B cell (primary cell): ENCODE measurements around the gene CFAP77. TPM values are rescaled to one million over a fixed set of nuclear protein-coding genes. Genes with fewer than 3 reads are reported as not detected.

Source experiments
- ATAC-seq: fragments of 200-7000 bp; cut with Tn5 transposase; one replicate; pipeline ENCODE4 v1.10.0; 2021; ENCODE audit warnings: low read depth, mild to moderate bottlenecking, moderate number of reproducible peaks, moderate library complexity
- CTCF ChIA-PET: fragments of 350-600 bp; sonication (Branson Sonifier 250); formaldehyde crosslinking; loops from one replicate; lab custom pipeline; 2021; ENCODE audit warnings: antibody characterized with exemption, inconsistent platforms; lab: Charles Lee
- POLR2A ChIA-PET: fragments of 350-600 bp; sonication (Branson Sonifier 250); formaldehyde crosslinking; loops from one replicate; lab custom pipeline; 2021; ENCODE audit warnings: antibody characterized with exemption; lab: Charles Lee
- DNase-seq: peaks from one replicate; pipeline ENCODE4 v3.0.0; 2013
- H2AFZ ChIP-seq: 2 replicates; pipeline ENCODE4 v1.6.1; 2012; ENCODE audit warnings: mild to moderate bottlenecking, low read depth, low read length; ENCODE audit not compliant: insufficient read depth, poor library complexity, severe bottlenecking
- H3K27ac ChIP-seq, 2 donors: 1 replicate in 1 of 2; 2 replicates in 1 of 2; pipeline ENCODE4 v1.5.1; 2012 to 2013; ENCODE audit warnings: low read length in 2 of 2, mild to moderate bottlenecking in 2 of 2, moderate library complexity in 1 of 2
- H3K27me3 ChIP-seq, 4 experiments: fragments of 200-600 bp in 1 of 4; sonication (generic) in 1 of 4; replicated peaks in 1 of 4; 1 replicate in 2 of 4; 2 replicates in 2 of 4; pipeline versions ENCODE4 v1.6.1 to v1.7.0; 2013 to 2016; ENCODE audit warnings: low read length in 3 of 4, mild to moderate bottlenecking in 2 of 4, mixed read lengths in 1 of 4, moderate library complexity in 1 of 4; ENCODE audit not compliant: insufficient read depth in 4 of 4, control insufficient read depth in 3 of 4; ENCODE audit errors: control extremely low read depth in 1 of 4
- H3K36me3 ChIP-seq, 2 experiments: replicated peaks in 1 of 2; 1 replicate in 1 of 2; 2 replicates in 1 of 2; pipeline versions ENCODE4 v1.6.1 to v1.7.1; 2013; ENCODE audit warnings: low read length in 1 of 2; ENCODE audit not compliant: insufficient read depth in 2 of 2, control insufficient read depth in 1 of 2; ENCODE audit errors: control extremely low read depth in 1 of 2, extremely low read depth in 1 of 2
- H3K4me1 ChIP-seq, 2 donors: fragments of 200-600 bp in 1 of 2; sonication (generic) in 1 of 2; 1 replicate in 1 of 2; 2 replicates in 1 of 2; pipeline versions ENCODE4 v1.5.1 to v1.6.1; 2013 to 2017; ENCODE audit warnings: low read length in 2 of 2; ENCODE audit not compliant: control insufficient read depth in 2 of 2, insufficient read depth in 2 of 2
- H3K4me2 ChIP-seq: replicated peaks from 2 replicates; pipeline ENCODE3; 2012; ENCODE audit warnings: mild to moderate bottlenecking, low read depth, low read length; ENCODE audit not compliant: poor library complexity, severe bottlenecking
- H3K4me3 ChIP-seq, 5 experiments: fragments of 200-600 bp in 1 of 5; sonication (generic) in 1 of 5; 1 replicate in 3 of 5; 2 replicates in 2 of 5; pipeline versions ENCODE4 v1.5.1 to v1.7.0; 2011 to 2016; ENCODE audit warnings: low read length in 4 of 5, mild to moderate bottlenecking in 4 of 5, low read depth in 2 of 5, control low read depth in 1 of 5, moderate library complexity in 1 of 5; ENCODE audit not compliant: insufficient read depth in 1 of 5; ENCODE audit errors: control extremely low read depth in 1 of 5, extremely low read depth in 1 of 5
- H3K79me2 ChIP-seq: fragments of 200-600 bp; sonication (generic); one replicate; pipeline ENCODE4 v1.6.0; 2016; ENCODE audit warnings: low read length; ENCODE audit not compliant: control insufficient read depth, insufficient read depth
- H3K9ac ChIP-seq: fragments of 200-600 bp; sonication (generic); 2 replicates; pipeline ENCODE4 v1.6.1; 2017; ENCODE audit warnings: mild to moderate bottlenecking, low read length, moderate library complexity
- H3K9me3 ChIP-seq, 3 donors: one replicate each; pipeline versions ENCODE4 v1.6.1 to v1.7.1; 2013; ENCODE audit warnings: low read length in 2 of 3; ENCODE audit not compliant: control insufficient read depth in 2 of 3, insufficient read depth in 1 of 3; ENCODE audit errors: control extremely low read depth in 1 of 3
- H4K20me1 ChIP-seq: 2 replicates; pipeline ENCODE4 v1.6.0; 2012; ENCODE audit warnings: mild to moderate bottlenecking, low read length; ENCODE audit not compliant: insufficient read depth, control insufficient read depth, poor library complexity, severe bottlenecking
- H3K27ac Mint-ChIP-seq: one replicate; pipeline ENCODE4 v1.8.0; 2021; ENCODE audit warnings: mixed read lengths
- H3K27me3 Mint-ChIP-seq: one replicate; pipeline ENCODE4 v1.8.0; 2021; ENCODE audit warnings: mixed read lengths
- H3K4me1 Mint-ChIP-seq: one replicate; pipeline ENCODE4 v1.8.0; 2021; ENCODE audit warnings: mixed read lengths
- H3K4me3 Mint-ChIP-seq: one replicate; pipeline ENCODE4 v1.8.0; 2021; ENCODE audit warnings: mixed read lengths
- H3K9me3 Mint-ChIP-seq: one replicate; pipeline ENCODE4 v1.8.0; 2022; ENCODE audit warnings: mixed read lengths; ENCODE audit not compliant: insufficient read depth
- EZH2 ChIP-seq: IDR thresholded peaks from 2 replicates; pipeline ENCODE4 v1.6.1; 2012; ENCODE audit warnings: borderline replicate concordance, low read depth, mild to moderate bottlenecking, moderate library complexity, low read length; ENCODE audit not compliant: insufficient read depth, poor library complexity, severe bottlenecking
- WGBS: methylation state at CpG from one replicate; pipeline ENCODE4 v1.1.5; 2013; ENCODE audit warnings: missing lambda C conversion rate; ENCODE audit not compliant: insufficient coverage; 5-methylcytosine and 5-hydroxymethylcytosine counted together
- intact Hi-C: fragments of 100-400 bp; cut with micrococcal nuclease; formaldehyde crosslinking; loops from one replicate; pipeline ENCODE4 v1.10.0; 2022
- polyA plus RNA-seq: library from polyadenylated mRNA; depleted of rRNA; stranded (reverse); fragments of >200 nt; gene quantifications from 2 replicates; pipeline ENCODE4 v1.2.3, GENCODE V29; 2012
- total RNA-seq, 2 donors: library from RNA; stranded (reverse); fragments of 120-200 nt in 1 of 2; gene quantifications; 1 replicate in 1 of 2; 2 replicates in 1 of 2; pipeline versions ENCODE4 v1.2.3 to v1.2.4, GENCODE V29; 2013 to 2022
- TF ChIP-seq, protein P1 (sequence below): fragments of 200-600 bp; IDR thresholded peaks from one replicate; pipeline ENCODE4 v1.8.0; 2022; ENCODE audit warnings: antibody characterized with exemption, mild to moderate bottlenecking

Gene CFAP77
- total and polyA plus RNA-seq, 2 donors (not counting 1 experiment from before 2014, with no cell fraction given), result not detected

GRCh38 chr9:132571806-132572600 lies 162.0 kb downstream of the CFAP77 start:
- Histone ChIP-seq H3K27ac (no peak overlapping the region), H3K36me3 (no peaks in the 10 kb centered on the region), H4K20me1 (no peaks in the 10 kb centered on the region), H3K9me3 (peaks cover 0 to 11% (median 0%) of the 10 kb centered on the region in 3 donors), H2AFZ (no peak overlapping the region), H3K79me2 (no peaks in the 10 kb centered on the region), H3K9ac (no peak overlapping the region), H3K4me3 (no peak overlapping the region), H3K4me1 (no peaks in the 10 kb centered on the region), H3K4me2 (no peak overlapping the region), H3K27me3 (peaks cover 0 to 31% (median 12%) of the 10 kb centered on the region in 4 experiments)
- Mint-ChIP-seq H3K27ac (no peak overlapping the region), H3K4me1 (no peaks in the 10 kb centered on the region), H3K4me3 (no peak overlapping the region), H3K9me3 (no peaks in the 10 kb centered on the region), H3K27me3 (peaks cover 50% of the 10 kb centered on the region)
- ATAC-seq, result no peak
- intact Hi-C loops, result no loop called here
- DNase-seq, result no peak
- WGBS, result 97% methylated on average over 6 of the region's 15 CpGs
- ChIA-PET POLR2A (no interaction called here), CTCF (interaction anchor here (0.6 kb wide), 1 partner anchor 66 kb away, joined by 3 read pairs; no protein-coding TSS in a partner anchor)
- TF ChIP-seq, protein P1, sequence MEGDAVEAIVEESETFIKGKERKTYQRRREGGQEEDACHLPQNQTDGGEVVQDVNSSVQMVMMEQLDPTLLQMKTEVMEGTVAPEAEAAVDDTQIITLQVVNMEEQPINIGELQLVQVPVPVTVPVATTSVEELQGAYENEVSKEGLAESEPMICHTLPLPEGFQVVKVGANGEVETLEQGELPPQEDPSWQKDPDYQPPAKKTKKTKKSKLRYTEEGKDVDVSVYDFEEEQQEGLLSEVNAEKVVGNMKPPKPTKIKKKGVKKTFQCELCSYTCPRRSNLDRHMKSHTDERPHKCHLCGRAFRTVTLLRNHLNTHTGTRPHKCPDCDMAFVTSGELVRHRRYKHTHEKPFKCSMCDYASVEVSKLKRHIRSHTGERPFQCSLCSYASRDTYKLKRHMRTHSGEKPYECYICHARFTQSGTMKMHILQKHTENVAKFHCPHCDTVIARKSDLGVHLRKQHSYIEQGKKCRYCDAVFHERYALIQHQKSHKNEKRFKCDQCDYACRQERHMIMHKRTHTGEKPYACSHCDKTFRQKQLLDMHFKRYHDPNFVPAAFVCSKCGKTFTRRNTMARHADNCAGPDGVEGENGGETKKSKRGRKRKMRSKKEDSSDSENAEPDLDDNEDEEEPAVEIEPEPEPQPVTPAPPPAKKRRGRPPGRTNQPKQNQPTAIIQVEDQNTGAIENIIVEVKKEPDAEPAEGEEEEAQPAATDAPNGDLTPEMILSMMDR, result no peak
- TF ChIP-seq EZH2, result no peak

- H3K27ac Mint-ChIP-seq, result no peak overlapping the region
- no peaks in the 10 kb centered on the region for H3K36me3 ChIP-seq
- intact Hi-C loops, result no loop called here
- no peak overlapping the region for H2AFZ ChIP-seq
- H3K27ac ChIP-seq, result no peak overlapping the region
- no peaks in the 10 kb centered on the region for H3K4me1 ChIP-seq
- CTCF ChIA-PET, result interaction anchor here (0.6 kb wide), 1 partner anchor 291 kb away, joined by 4 read pairs; no protein-coding TSS in a partner anchor
- peaks cover 0 to 11% (median 0%) of the 10 kb centered on the region in 3 donors for H3K9me3 ChIP-seq
- peaks cover 0 to 40% (median 17%) of the 10 kb centered on the region in 4 experiments for H3K27me3 ChIP-seq
- no peak overlapping the region for H3K4me3 ChIP-seq
- no peak for DNase-seq
- POLR2A ChIA-PET, result no interaction called here
- no peak overlapping the region for H3K4me3 Mint-ChIP-seq
- WGBS, result 43% methylated on average over 5 of the region's 8 CpGs
- no peaks in the 10 kb centered on the region for H4K20me1 ChIP-seq
- H3K9ac ChIP-seq, result no peak overlapping the region
- TF ChIP-seq, protein P1, result no peak
- TF ChIP-seq EZH2, result no peak
- H3K79me2 ChIP-seq, result no peaks in the 10 kb centered on the region
- peaks cover 54% of the 10 kb centered on the region for H3K27me3 Mint-ChIP-seq
- no peaks in the 10 kb centered on the region for H3K4me1 Mint-ChIP-seq
- H3K4me2 ChIP-seq, result no peak overlapping the region
- ATAC-seq, result no peak
- no peaks in the 10 kb centered on the region for H3K9me3 Mint-ChIP-seq
Measured at GRCh38 chr9:132572921-132573320, 162.9 kb downstream of the CFAP77 start.
